Endothelial cell (in vitro differentiated cells): ENCODE data around the gene IRF2BP1. TPM values are rescaled to one million over a fixed set of nuclear protein-coding genes. Genes with fewer than 3 reads are reported as not detected.
A peak's percentile ranks its signal among the peaks of the same experiment; 100 is the strongest.

Experiments used
- DNase-seq: peaks from one replicate; pipeline ENCODE4 v3.0.0; 2021; ENCODE audit warnings: low spot score
- H3K27ac Mint-ChIP-seq: one replicate; pipeline ENCODE4 v1.8.0; 2021; ENCODE audit warnings: mixed read lengths, inconsistent platforms; ENCODE audit not compliant: unreplicated experiment
- H3K27me3 Mint-ChIP-seq: one replicate; pipeline ENCODE4 v1.8.0; 2021; ENCODE audit warnings: mild to moderate bottlenecking, moderate library complexity, mixed read lengths, inconsistent platforms; ENCODE audit not compliant: unreplicated experiment
- H3K36me3 Mint-ChIP-seq: one replicate; pipeline ENCODE4 v1.8.0; 2021; ENCODE audit warnings: mild to moderate bottlenecking, low read depth, mixed read lengths, inconsistent platforms; ENCODE audit not compliant: unreplicated experiment
- H3K4me1 Mint-ChIP-seq: one replicate; pipeline ENCODE4 v1.8.0; 2021; ENCODE audit warnings: mild to moderate bottlenecking, mixed read lengths, inconsistent platforms; ENCODE audit not compliant: unreplicated experiment
- H3K4me3 Mint-ChIP-seq: one replicate; pipeline ENCODE4 v1.8.0; 2021; ENCODE audit warnings: mild to moderate bottlenecking, mixed read lengths, inconsistent platforms; ENCODE audit not compliant: unreplicated experiment
- H3K9me3 Mint-ChIP-seq: one replicate; pipeline ENCODE4 v1.8.0; 2021; ENCODE audit warnings: mixed read lengths, inconsistent platforms; ENCODE audit not compliant: unreplicated experiment
- CTCF ChIP-seq: fragments of 200-600 bp; sonication (generic); IDR thresholded peaks from one replicate; pipeline ENCODE4 v1.5.0; 2021; ENCODE audit warnings: antibody characterized with exemption; ENCODE audit not compliant: unreplicated experiment
- total RNA-seq: library from RNA; stranded (reverse); fragmentation: NEBNext Ultra II Directional; extraction: Animal tissue kit (Norgen Biotek cat#: 25700); gene quantifications from one replicate; pipeline ENCODE4 v1.2.1, GENCODE V29; 2021; ENCODE audit not compliant: unreplicated experiment

IRF2BP1 gene
- total RNA-seq, 1 donor from 2014 or later: 17.6 TPM

DNA sequence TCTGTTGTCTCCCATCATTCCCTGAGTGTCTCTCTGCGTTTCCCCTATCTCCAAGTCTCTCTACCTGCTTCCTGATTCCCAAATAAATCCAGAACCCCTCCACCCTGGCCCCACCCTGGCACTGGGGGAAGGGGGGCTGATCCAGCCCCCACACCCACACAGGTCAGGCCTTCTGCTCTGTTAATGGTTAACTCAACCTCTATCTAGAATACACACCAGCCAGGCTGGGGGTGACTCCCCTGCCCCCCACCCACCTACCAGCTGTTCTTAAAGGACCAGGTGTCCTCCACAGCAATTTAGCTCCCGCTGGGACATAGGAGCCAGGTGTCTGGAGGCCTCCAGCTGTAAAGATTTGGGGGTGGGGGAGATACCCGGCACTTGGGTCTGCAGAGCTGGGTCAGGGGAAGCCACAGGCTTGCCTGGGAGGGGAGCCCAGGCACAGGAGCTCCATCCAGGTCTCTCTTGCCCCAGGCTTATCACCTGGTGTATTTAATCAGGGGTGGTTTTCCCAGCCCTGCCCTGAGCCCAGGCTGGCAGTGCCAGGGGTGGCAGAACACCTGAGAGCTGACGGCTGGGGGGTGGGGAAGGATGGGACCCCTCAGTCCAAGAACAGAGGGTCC lies 3.9 kb downstream of the IRF2BP1 start:
- DNase-seq: no peak
- no peak overlapping the region for H3K4me3 Mint-ChIP-seq
- H3K27me3 Mint-ChIP-seq: peaks cover 18% of the 10 kb centered on the region
- H3K27ac Mint-ChIP-seq: no peak overlapping the region
- H3K9me3 Mint-ChIP-seq: no peaks in the 10 kb centered on the region
- no peaks in the 10 kb centered on the region for H3K36me3 Mint-ChIP-seq
- peaks cover 30% of the 10 kb centered on the region for H3K4me1 Mint-ChIP-seq
- no peak for TF ChIP-seq CTCF

DNA sequence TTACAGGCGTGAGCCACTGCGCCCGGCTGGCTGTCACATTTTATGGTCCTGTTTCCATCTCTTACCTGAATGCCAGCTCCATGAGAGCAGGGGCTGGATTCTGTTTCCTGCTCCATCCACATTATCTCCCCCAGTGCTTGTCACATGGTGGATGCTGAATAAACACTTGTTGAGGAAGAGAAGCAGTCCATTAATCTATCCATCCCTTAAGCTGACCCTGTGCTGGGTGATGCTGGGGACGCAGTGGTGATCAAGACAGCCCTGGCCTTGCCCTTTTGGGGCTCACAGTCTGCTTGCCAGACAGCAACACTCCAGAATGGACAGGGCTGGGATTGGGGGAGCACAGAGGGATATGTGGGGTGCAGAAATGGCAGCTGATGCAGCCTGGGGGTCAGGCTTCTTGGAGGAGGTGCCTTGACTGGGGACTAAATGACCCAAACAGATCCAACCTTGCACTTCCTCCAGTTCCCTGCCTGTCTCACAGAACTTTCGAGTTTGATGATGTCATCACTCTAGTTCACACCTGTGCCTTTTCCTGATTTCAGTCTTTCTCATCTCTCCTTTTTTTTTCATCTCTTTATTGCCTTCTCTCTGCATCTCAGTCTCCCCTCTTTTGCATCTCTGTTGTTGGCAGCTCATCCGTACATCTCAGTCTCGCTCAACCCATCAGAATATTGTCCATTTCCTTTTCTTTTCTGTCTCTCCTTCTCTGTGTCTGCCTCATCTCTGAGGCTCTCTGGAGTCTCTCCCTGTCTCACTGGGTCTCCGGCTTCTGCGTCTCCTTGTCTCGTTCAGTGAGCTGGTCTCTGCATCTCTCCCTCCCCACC lies 4.6 kb downstream of the IRF2BP1 start:
- Mint-ChIP-seq H3K27ac (peak overlapping the region; percentile 21), H3K9me3 (no peaks in the 10 kb centered on the region), H3K36me3 (no peaks in the 10 kb centered on the region), H3K4me3 (no peak overlapping the region), H3K4me1 (peaks cover 32% of the 10 kb centered on the region), H3K27me3 (peaks cover 13% of the 10 kb centered on the region)
- DNase-seq: no peak
- no peak for TF ChIP-seq CTCF

- Mint-ChIP-seq H3K27ac (no peak overlapping the region), H3K27me3 (peaks cover 11% of the 10 kb centered on the region), H3K9me3 (no peaks in the 10 kb centered on the region), H3K36me3 (no peaks in the 10 kb centered on the region), H3K4me3 (no peak overlapping the region), H3K4me1 (peaks cover 41% of the 10 kb centered on the region)
- no peak for TF ChIP-seq CTCF
- no peak for DNase-seq
Measured at GRCh38 chr19:45879971-45880370, 6.0 kb downstream of the IRF2BP1 start.

DNA sequence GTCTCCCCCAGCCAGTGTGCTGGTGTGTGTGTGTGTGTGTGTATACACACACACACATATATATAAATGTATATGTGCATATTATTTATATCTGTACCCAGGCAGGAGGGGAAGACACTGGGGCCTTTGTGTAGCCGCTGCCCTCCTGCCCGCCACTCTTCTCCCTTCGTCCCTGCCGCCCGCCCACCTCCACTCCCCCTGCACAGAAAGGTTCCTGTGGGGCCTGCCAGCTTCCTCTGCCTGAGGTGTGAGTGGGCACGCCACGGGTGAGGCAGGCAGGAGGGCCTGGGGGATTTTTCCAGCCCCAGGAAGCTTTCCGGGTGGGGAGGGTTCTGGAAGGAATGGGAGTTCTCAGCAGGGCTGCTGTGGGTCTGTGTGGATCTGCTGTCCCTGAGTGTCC lies 6.9 kb downstream of the IRF2BP1 start:
- H3K4me1 Mint-ChIP-seq: peaks cover 41% of the 10 kb centered on the region
- peaks cover 11% of the 10 kb centered on the region for H3K27me3 Mint-ChIP-seq
- DNase-seq: no peak
- H3K4me3 Mint-ChIP-seq: no peak overlapping the region
- no peak for TF ChIP-seq CTCF
- no peaks in the 10 kb centered on the region for H3K36me3 Mint-ChIP-seq
- H3K27ac Mint-ChIP-seq: no peak overlapping the region
- no peaks in the 10 kb centered on the region for H3K9me3 Mint-ChIP-seq
